ENCODE data around the gene CRACR2B.

Gene CRACR2B

GRCh38 chr11:855796-856195 is 28.1 kb downstream of the CRACR2B start:
- Histone ChIP-seq H3K4me3 (no peak overlapping the region), H3K27ac (no peak overlapping the region)
- DNase-seq (ENCODE audit: low spot score): no peak
- TF ChIP-seq CTCF (IDR thresholded peaks at IDR 0.05): no peak

GRCh38 chr11:856397-856796 is 28.7 kb downstream of the CRACR2B start:
- H3K4me3 ChIP-seq: no peak overlapping the region
- H3K27ac ChIP-seq: no peak overlapping the region
- DNase-seq (ENCODE audit: low spot score): no peak
- TF ChIP-seq CTCF (IDR thresholded peaks at IDR 0.05): no peak

- DNase-seq (ENCODE audit: low spot score): no peak
- no peak overlapping the region for H3K4me3 ChIP-seq
- TF ChIP-seq CTCF (IDR thresholded peaks at IDR 0.05): no peak
- no peak overlapping the region for H3K27ac ChIP-seq
Measured at GRCh38 chr11:858053-858761, 30.5 kb downstream of the CRACR2B start.

GRCh38 chr11:858762-859339 is 31.1 kb downstream of the CRACR2B start:
- Histone ChIP-seq H3K4me3 (no peak overlapping the region), H3K27ac (no peak overlapping the region)
- no peak for TF ChIP-seq CTCF (IDR thresholded peaks at IDR 0.05)
- DNase-seq (ENCODE audit: low spot score): no peak

GRCh38 chr11:859394-860131 is 31.8 kb downstream of the CRACR2B start:
- Histone ChIP-seq H3K27ac (peak overlapping the region in 1 of 2 donors; percentile 39), H3K4me3 (peak overlapping the region; percentile 47)
- DNase-seq (ENCODE audit: low spot score): no peak
- no peak for TF ChIP-seq CTCF (IDR thresholded peaks at IDR 0.05)

- Histone ChIP-seq H3K27ac (peak overlapping the region in 1 of 2 donors; percentile 39), H3K4me3 (no peak overlapping the region)
- no peak for DNase-seq (ENCODE audit: low spot score)
- no peak for TF ChIP-seq CTCF (IDR thresholded peaks at IDR 0.05)
Measured at GRCh38 chr11:860234-861104, 32.8 kb downstream of the CRACR2B start.

Measured in coronary artery (tissue), 2 donors.